SKM-1 (cell line): ENCODE data around the gene FKBP9.
"Not testable (repeated sequence)": the region's sequence is repeated elsewhere in the genome, so short reads cannot be mapped to it uniquely, and the experiment has no call there.

Experiments used
- DNase-seq: peaks from one replicate; lab custom pipeline; 2025; ENCODE audit not compliant: unreplicated experiment; lab: John Stamatoyannopoulos, UW

FKBP9 gene

DNA sequence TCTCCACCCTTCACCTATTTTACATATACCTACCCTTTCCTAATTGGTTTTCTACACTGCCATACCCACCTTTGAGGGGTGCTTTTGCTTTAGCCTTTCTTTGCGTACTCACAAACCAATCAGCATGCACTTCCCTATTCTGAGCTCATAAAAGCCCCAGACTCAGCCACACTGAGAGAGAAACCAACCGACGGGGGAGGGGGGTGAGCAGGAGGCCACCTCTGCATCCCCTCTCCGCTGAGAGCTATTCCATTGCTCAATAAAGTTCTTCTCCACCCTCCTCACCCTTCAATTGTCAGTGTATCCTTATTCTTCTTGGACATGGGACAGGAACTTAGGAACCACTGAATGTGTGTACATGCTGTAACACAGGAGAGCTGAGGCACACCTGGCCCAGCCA is 9.0 kb upstream of the FKBP9 start:
- no peak for DNase-seq

GRCh38 chr7:32952876-32953275 is 4.4 kb upstream of the FKBP9 start:
- no peak for DNase-seq

GRCh38 chr7:32958046-32959025 is 1.1 kb downstream of the FKBP9 start:
- DNase-seq, result no peak

DNA sequence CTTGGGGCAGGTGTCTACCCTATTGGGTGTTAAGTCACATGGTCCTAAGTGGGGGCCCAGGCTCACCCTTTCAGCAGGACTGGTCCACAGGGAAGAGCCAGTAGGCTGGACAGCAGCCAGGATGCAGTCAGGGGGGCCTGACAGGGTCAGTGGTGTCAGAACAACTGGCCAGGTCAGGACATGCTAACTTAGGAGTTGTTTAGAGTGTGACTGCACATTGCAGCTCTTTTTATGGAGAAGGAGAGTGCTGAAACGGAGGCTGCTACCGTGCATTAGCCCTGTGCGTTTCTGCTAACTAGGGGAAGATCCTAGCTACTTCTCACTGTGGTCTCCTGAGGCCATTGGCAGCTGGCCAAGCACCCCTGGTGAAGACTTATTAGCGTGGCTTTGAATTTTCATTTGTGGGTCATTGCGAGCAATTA is 6.7 kb downstream of the FKBP9 start:
- DNase-seq, result not testable (repeated sequence)

GRCh38 chr7:32964461-32965159 is 7.4 kb downstream of the FKBP9 start:
- not testable (repeated sequence) for DNase-seq

- DNase-seq, result not testable (repeated sequence)
Observed at GRCh38 chr7:32966489-32967267, 9.4 kb downstream of the FKBP9 start.

DNA sequence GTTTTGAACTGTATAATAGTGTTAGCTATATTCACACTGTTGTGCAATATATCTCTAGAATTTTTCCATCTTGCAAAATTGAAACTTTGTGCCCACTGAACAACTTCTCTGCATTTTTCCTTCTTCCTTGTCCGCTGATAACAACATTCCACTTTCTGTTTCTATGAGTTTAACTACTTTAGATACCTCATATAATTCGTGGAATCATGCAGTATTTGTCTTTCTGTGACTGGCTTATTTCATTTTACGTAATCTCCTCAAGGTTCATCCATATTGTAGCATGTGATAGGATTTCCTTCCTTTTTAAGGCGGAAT is 10.0 kb downstream of the FKBP9 start:
- not testable (repeated sequence) for DNase-seq

DNA sequence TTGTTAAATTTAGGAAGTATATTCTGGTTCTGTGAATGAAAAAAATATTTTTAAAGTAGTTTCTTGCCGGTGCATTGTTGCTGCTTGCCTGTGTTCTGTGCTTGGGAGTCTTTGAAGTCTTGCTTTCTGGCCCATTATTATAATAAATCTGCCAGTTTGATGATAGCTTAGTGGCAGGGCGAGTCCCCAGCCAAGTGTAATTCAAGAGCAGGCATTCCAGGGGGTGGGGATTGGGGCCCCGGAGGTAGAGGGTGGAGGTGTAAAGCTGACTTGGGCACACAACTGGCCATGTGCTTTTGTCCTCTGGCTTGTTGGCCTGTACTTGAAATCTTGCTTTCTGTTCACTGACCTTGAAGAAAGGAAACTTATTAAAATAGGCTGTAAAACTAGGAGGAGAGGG is 14.7 kb downstream of the FKBP9 start:
- DNase-seq, result not testable (repeated sequence)

DNA sequence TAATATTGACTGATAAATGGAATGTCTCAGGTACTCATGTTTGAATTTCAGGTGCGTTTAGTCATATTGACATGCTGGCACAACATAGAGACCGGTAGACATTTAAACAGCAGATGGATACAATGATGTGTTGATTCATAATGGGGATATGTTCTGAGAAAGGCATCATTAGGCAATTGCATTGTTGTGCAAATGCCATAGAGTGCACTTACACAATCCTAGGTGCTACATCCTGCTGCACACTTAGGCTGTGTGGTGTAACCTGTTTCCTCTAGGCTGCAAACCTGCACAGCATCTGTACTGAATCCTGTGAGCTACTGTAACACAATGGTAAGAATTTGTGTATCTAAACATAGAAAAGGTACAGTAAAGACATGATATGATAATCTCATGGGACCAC is 19.9 kb downstream of the FKBP9 start:
- DNase-seq, result not testable (repeated sequence)

DNA sequence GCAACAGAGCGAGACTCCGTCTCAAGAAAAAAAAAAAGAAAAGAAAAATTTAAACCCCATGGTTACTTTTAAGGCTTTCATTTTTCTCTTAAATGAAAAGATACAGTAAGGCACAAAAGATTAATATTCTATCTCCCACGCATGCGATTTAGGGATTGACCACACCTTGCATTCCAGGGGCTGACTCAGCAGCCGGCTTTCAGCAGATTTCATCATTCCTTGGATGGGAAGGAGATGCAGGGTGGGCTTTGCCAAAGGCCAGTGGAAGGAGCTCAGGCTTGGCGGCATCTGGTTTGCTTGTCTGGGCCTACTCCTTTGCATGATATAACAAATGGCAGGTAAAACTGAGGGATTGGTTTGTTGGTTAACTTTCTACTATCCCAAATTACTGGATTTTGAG is 22.0 kb downstream of the FKBP9 start:
- DNase-seq, result not testable (repeated sequence)

DNA sequence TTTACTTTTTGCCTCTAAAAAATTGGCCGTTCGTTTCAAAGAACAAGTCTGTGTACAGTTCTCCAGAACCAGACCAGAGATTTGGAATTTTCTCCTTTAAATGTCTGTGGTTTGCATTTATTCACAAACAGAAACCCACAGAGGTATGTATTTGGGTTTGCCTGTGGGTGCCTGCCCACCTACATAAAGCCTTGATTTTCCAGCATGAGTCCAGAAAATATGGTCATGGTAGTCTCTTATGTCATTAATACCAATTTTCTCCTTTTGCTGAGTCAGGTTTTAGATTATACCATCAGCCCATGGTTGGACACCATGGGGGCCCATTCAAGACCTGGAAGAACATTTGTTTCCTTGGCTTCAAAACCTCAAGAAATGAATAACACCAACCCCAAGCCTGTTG is 22.7 kb downstream of the FKBP9 start:
- DNase-seq, result not testable (repeated sequence)

DNA sequence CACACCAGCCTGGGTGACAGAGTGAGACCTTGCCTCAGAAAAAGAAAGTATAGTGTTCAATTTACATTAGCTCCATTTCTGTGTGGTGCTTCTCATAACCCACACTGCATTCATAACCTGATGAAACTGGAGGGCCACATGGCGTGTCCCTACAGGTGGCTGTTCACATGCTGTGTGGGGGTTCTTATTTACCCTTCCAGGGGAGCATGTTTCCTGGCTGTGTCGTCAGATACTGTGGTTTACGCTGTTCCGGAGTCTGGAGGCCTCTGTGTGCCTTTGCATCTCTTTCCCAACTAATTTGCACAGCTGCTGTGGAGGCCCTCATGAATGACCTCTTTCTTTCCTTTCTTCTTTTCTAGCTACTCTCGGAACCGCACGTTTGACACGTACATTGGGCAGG is 30.9 kb downstream of the FKBP9 start:
- not testable (repeated sequence) for DNase-seq

GRCh38 chr7:32991068-32991585 is 33.9 kb downstream of the FKBP9 start:
- DNase-seq, result not testable (repeated sequence)

DNA sequence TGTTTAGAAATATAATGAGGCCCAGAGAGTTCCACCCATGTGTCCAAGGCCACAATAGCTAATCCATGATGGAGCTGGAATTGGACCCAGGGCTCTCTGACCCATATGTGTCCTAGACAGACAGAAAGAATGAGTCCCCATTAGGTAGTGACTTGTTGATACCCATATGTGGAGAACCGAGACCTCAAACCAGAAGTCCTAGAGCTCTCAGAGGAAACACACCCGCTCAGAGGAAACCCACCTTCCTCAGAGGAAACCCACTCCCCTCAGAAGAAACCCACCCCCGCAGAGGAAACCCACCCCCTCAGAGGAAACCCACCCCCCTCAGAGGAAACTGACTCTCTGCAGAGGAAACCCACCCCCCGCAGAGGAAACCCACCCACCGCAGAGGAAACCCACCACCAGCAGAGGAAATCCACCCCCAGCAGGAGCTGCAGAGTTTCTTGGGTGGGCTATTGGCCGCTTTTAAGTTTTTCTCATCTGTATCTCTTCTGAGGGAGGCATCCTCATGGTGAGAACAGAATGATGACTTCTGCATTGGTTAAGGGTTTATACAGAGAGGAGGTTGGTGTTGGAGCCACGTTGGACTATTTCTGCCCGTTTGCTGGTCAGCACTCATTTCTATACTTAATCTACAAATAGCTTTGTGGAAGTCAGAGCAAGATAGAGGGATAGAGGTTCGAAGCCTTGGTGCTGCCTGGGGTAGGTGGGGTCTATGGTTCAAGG is 34.9 kb downstream of the FKBP9 start:
- not testable (repeated sequence) for DNase-seq

GRCh38 chr7:32992750-32993149 is 35.5 kb downstream of the FKBP9 start:
- not testable (repeated sequence) for DNase-seq

DNA sequence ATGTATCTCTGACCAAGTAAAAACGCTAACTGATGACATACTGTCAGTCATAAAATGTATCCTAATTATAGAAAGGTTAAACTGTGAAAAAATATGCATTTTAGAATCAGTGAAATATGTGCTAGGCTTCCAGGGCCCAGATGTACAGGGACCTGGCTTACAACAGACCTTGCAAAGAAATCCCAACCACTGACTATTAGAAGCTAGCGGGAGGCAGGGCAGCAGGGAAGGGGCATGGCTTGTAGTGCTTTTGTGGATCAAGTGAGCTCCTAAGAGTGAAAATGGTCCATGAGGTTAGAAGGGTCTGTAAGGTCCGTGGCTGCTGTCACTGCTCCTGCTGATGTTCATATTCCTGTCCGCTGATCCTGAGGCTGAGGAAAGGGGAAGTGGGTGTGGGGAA is 40.7 kb downstream of the FKBP9 start:
- DNase-seq, result not testable (repeated sequence)

- DNase-seq, result not testable (repeated sequence)
Observed at GRCh38 chr7:32998361-32999171, 41.3 kb downstream of the FKBP9 start.

DNA sequence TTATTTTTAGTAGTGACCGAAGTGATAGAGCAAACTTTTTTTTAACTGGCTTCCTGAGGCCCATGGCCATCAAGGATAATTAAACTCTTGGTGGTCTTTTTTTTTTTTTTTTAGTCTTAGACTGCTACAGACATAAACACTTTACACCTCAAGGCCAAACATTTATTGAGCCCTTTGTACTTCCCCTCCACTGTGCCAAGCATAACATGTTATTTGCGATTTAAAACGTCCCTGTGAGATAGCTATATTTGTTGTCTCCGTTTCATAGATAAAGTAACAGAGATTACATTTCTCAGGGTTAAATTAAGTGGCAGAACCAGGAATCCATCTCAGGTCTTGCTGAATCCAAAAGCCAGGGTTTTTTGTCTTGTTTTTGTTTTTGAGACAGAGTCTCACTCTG is 42.1 kb downstream of the FKBP9 start:
- not testable (repeated sequence) for DNase-seq

DNA sequence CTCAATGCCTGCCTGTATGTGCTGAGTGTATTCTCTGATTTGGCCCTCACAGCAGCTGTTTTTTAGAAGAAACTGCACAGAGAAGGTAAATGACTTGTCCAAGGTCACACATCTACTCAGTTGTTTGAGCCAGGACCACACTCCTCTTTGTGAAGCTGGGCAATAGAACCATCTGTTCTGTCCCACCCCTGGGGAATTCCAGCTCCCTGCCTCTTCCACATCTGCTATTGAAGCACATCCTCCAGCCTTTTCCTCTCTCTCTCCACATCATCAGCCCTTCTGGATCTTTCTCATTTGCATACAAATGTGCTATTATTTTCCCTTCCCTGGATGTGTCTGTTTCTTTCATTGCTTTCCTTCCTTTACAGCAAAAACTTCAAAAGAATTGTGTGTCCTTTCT is 45.9 kb downstream of the FKBP9 start:
- not testable (repeated sequence) for DNase-seq
